ENCODE data around the gene ITFG1. TPM values are rescaled to one million over a fixed set of nuclear protein-coding genes. Genes with fewer than 3 reads are reported as not detected.
"Not testable (repeated sequence)": the region's sequence is repeated elsewhere in the genome, so short reads cannot be mapped to it uniquely, and the experiment has no call there.

The ITFG1 gene
- total RNA-seq, 1 experiment from 2014 or later = 28.1 TPM

GRCh38 chr16:47483616-47484015 is 22.8 kb upstream of the ITFG1 start:
- H3K27me3 ChIP-seq (ENCODE audit: control insufficient read depth, insufficient read depth, low read length) = no peaks in the 10 kb centered on the region
- DNase-seq = no peak
- no peaks in the 10 kb centered on the region for H3K36me3 ChIP-seq (replicated peaks; ENCODE audit: control insufficient read depth, insufficient read depth, low read length)
- no peak overlapping the region for H3K4me3 ChIP-seq (ENCODE audit: insufficient read depth, low read depth, low read length)

- Histone ChIP-seq H3K36me3 (replicated peaks; ENCODE audit: control insufficient read depth, insufficient read depth, low read length) (no peaks in the 10 kb centered on the region), H3K27me3 (ENCODE audit: control insufficient read depth, insufficient read depth, low read length) (no peaks in the 10 kb centered on the region), H3K4me3 (ENCODE audit: insufficient read depth, low read depth, low read length) (no peak overlapping the region)
- DNase-seq = no peak
These were observed 21.0 kb upstream of the ITFG1 start for GRCh38 chr16:47481698-47482374.

GRCh38 chr16:47480410-47480809 is 19.5 kb upstream of the ITFG1 start:
- H3K36me3 ChIP-seq (replicated peaks; ENCODE audit: control insufficient read depth, insufficient read depth, low read length) = no peaks in the 10 kb centered on the region
- H3K27me3 ChIP-seq (ENCODE audit: control insufficient read depth, insufficient read depth, low read length) = no peaks in the 10 kb centered on the region
- no peak for DNase-seq
- H3K4me3 ChIP-seq (ENCODE audit: insufficient read depth, low read depth, low read length) = no peak overlapping the region

GRCh38 chr16:47477679-47478078 is 16.8 kb upstream of the ITFG1 start:
- no peaks in the 10 kb centered on the region for H3K36me3 ChIP-seq (replicated peaks; ENCODE audit: control insufficient read depth, insufficient read depth, low read length)
- no peak overlapping the region for H3K4me3 ChIP-seq (ENCODE audit: insufficient read depth, low read depth, low read length)
- H3K27me3 ChIP-seq (ENCODE audit: control insufficient read depth, insufficient read depth, low read length) = no peaks in the 10 kb centered on the region
- DNase-seq = no peak

GRCh38 chr16:47476654-47477345 is 15.9 kb upstream of the ITFG1 start:
- Histone ChIP-seq H3K27me3 (ENCODE audit: control insufficient read depth, insufficient read depth, low read length) (no peaks in the 10 kb centered on the region), H3K36me3 (replicated peaks; ENCODE audit: control insufficient read depth, insufficient read depth, low read length) (no peaks in the 10 kb centered on the region), H3K4me3 (ENCODE audit: insufficient read depth, low read depth, low read length) (no peak overlapping the region)
- DNase-seq = no peak

- Histone ChIP-seq H3K36me3 (replicated peaks; ENCODE audit: control insufficient read depth, insufficient read depth, low read length) (no peaks in the 10 kb centered on the region), H3K4me3 (ENCODE audit: insufficient read depth, low read depth, low read length) (no peak overlapping the region), H3K27me3 (ENCODE audit: control insufficient read depth, insufficient read depth, low read length) (no peaks in the 10 kb centered on the region)
- DNase-seq = no peak
These were observed 14.9 kb upstream of the ITFG1 start for GRCh38 chr16:47475786-47476185.

- DNase-seq = no peak
- H3K4me3 ChIP-seq (ENCODE audit: insufficient read depth, low read depth, low read length) = no peak overlapping the region
These were observed 12.9 kb upstream of the ITFG1 start for GRCh38 chr16:47473792-47474191.

GRCh38 chr16:47473004-47473403 is 12.1 kb upstream of the ITFG1 start:
- not testable (repeated sequence) for DNase-seq; H3K27me3 ChIP-seq (ENCODE audit: control insufficient read depth, insufficient read depth, low read length); H3K36me3 ChIP-seq (replicated peaks; ENCODE audit: control insufficient read depth, insufficient read depth, low read length); H3K4me3 ChIP-seq (ENCODE audit: insufficient read depth, low read depth, low read length)

More at GRCh38 chr16:47473792-47474191, 12.9 kb upstream of the ITFG1 start:
- no peaks in the 10 kb centered on the region for H3K36me3 ChIP-seq (replicated peaks; ENCODE audit: control insufficient read depth, insufficient read depth, low read length)
- no peaks in the 10 kb centered on the region for H3K27me3 ChIP-seq (ENCODE audit: control insufficient read depth, insufficient read depth, low read length)

GRCh38 chr16:47470810-47471209 is 9.9 kb upstream of the ITFG1 start:
- DNase-seq = no peak
- no peak overlapping the region for H3K4me3 ChIP-seq (ENCODE audit: insufficient read depth, low read depth, low read length)
- H3K36me3 ChIP-seq (replicated peaks; ENCODE audit: control insufficient read depth, insufficient read depth, low read length) = no peaks in the 10 kb centered on the region
- H3K27me3 ChIP-seq (ENCODE audit: control insufficient read depth, insufficient read depth, low read length) = no peaks in the 10 kb centered on the region

GRCh38 chr16:47470211-47470610 is 9.3 kb upstream of the ITFG1 start:
- Histone ChIP-seq H3K36me3 (replicated peaks; ENCODE audit: control insufficient read depth, insufficient read depth, low read length) (no peaks in the 10 kb centered on the region), H3K4me3 (ENCODE audit: insufficient read depth, low read depth, low read length) (no peak overlapping the region), H3K27me3 (ENCODE audit: control insufficient read depth, insufficient read depth, low read length) (no peaks in the 10 kb centered on the region)
- no peak for DNase-seq

GRCh38 chr16:47469227-47469626 is 8.4 kb upstream of the ITFG1 start:
- H3K36me3 ChIP-seq (replicated peaks; ENCODE audit: control insufficient read depth, insufficient read depth, low read length) = no peaks in the 10 kb centered on the region

GRCh38 chr16:47468070-47468689 is 7.3 kb upstream of the ITFG1 start:
- not testable (repeated sequence) for H3K27me3 ChIP-seq (ENCODE audit: control insufficient read depth, insufficient read depth, low read length); H3K36me3 ChIP-seq (replicated peaks; ENCODE audit: control insufficient read depth, insufficient read depth, low read length); DNase-seq; H3K4me3 ChIP-seq (ENCODE audit: insufficient read depth, low read depth, low read length)

More at GRCh38 chr16:47469227-47469626, 8.4 kb upstream of the ITFG1 start:
- H3K4me3 ChIP-seq (ENCODE audit: insufficient read depth, low read depth, low read length) = no peak overlapping the region
- no peak for DNase-seq
- no peaks in the 10 kb centered on the region for H3K27me3 ChIP-seq (ENCODE audit: control insufficient read depth, insufficient read depth, low read length)

- Histone ChIP-seq H3K4me3 (ENCODE audit: insufficient read depth, low read depth, low read length) (no peak overlapping the region), H3K27me3 (ENCODE audit: control insufficient read depth, insufficient read depth, low read length) (no peaks in the 10 kb centered on the region), H3K36me3 (replicated peaks; ENCODE audit: control insufficient read depth, insufficient read depth, low read length) (no peaks in the 10 kb centered on the region)
- no peak for DNase-seq
These were observed 6.6 kb upstream of the ITFG1 start for GRCh38 chr16:47467501-47467900.

- Histone ChIP-seq H3K27me3 (ENCODE audit: control insufficient read depth, insufficient read depth, low read length) (no peaks in the 10 kb centered on the region), H3K4me3 (ENCODE audit: insufficient read depth, low read depth, low read length) (no peak overlapping the region), H3K36me3 (replicated peaks; ENCODE audit: control insufficient read depth, insufficient read depth, low read length) (no peaks in the 10 kb centered on the region)
- no peak for DNase-seq
These were observed 5.2 kb upstream of the ITFG1 start for GRCh38 chr16:47465919-47466630.
